Activated naive CD4-positive, alpha-beta T cell treated with anti-CD3 and anti-CD28 coated beads for 36 hours (primary cell): ENCODE results near the gene CYP21A2. TPM values are rescaled to one million over a fixed set of nuclear protein-coding genes. Genes with fewer than 3 reads are reported as not detected.
A peak's percentile ranks its signal among the peaks of the same experiment; 100 is the strongest.

ENCODE experiments used
- CTCF ChIA-PET: fragments of 350-600 bp; sonication (Branson Sonifier 250); formaldehyde crosslinking; loops from one replicate; lab custom pipeline; 2021; ENCODE audit warnings: antibody characterized with exemption; lab: Charles Lee
- DNase-seq: peaks from one replicate; pipeline ENCODE4 v3.0.0-alpha.2; 2020
- H3K27ac Mint-ChIP-seq: one replicate; pipeline ENCODE4 v1.8.0; 2021; ENCODE audit warnings: mild to moderate bottlenecking, mixed read lengths
- H3K27me3 Mint-ChIP-seq: one replicate; pipeline ENCODE4 v1.8.0; 2021; ENCODE audit warnings: low read depth, mixed read lengths
- H3K36me3 Mint-ChIP-seq: one replicate; pipeline ENCODE4 v1.8.0; 2021; ENCODE audit warnings: low read depth, mixed read lengths
- H3K4me1 Mint-ChIP-seq: one replicate; pipeline ENCODE4 v1.8.0; 2021; ENCODE audit warnings: low read depth, mixed read lengths
- H3K4me3 Mint-ChIP-seq: one replicate; pipeline ENCODE4 v1.8.0; 2021; ENCODE audit warnings: mild to moderate bottlenecking, moderate library complexity, mixed read lengths
- H3K9me3 Mint-ChIP-seq: one replicate; pipeline ENCODE4 v1.8.0; 2021; ENCODE audit warnings: mixed read lengths
- intact Hi-C: fragments of 100-400 bp; cut with micrococcal nuclease; formaldehyde crosslinking; loops from one replicate; pipeline ENCODE4 v1.15.1; 2023
- total RNA-seq, 2 experiments: library from RNA; stranded (reverse); gene quantifications; one replicate each; pipeline ENCODE4 v1.2.3, GENCODE V29; 2021

CYP21A2 gene
- total RNA-seq, 2 experiments from 2014 or later = 0.19 TPM; not detected in 1

- CTCF ChIA-PET = interaction anchor here (0.6 kb wide), 1 partner anchor 522 kb away, joined by 3 read pairs; no protein-coding TSS in a partner anchor
- H3K27me3 Mint-ChIP-seq = peaks cover 17% of the 10 kb centered on the region
- H3K9me3 Mint-ChIP-seq = no peaks in the 10 kb centered on the region
- no peak overlapping the region for H3K27ac Mint-ChIP-seq
- H3K4me1 Mint-ChIP-seq = peaks cover 8% of the 10 kb centered on the region
- H3K4me3 Mint-ChIP-seq = no peak overlapping the region
- intact Hi-C loops = no loop called here
- H3K36me3 Mint-ChIP-seq = no peaks in the 10 kb centered on the region
- no peak for DNase-seq
Measured at GRCh38 chr6:32082478-32082877, 44.3 kb downstream of the CYP21A2 start.

- DNase-seq = no peak
- CTCF ChIA-PET = interaction anchor here (0.6 kb wide), 2 partner anchors 522 to 1230 kb away, joined by 3 to 5 read pairs; no protein-coding TSS in a partner anchor
- Mint-ChIP-seq H3K9me3 (no peaks in the 10 kb centered on the region), H3K36me3 (no peaks in the 10 kb centered on the region), H3K27me3 (peaks cover 17% of the 10 kb centered on the region), H3K4me3 (no peak overlapping the region), H3K4me1 (peaks cover 8% of the 10 kb centered on the region), H3K27ac (no peak overlapping the region)
- intact Hi-C loops = no loop called here
Measured at GRCh38 chr6:32082935-32083334, 44.7 kb downstream of the CYP21A2 start.

- Mint-ChIP-seq H3K4me1 (peaks cover 8% of the 10 kb centered on the region), H3K9me3 (no peaks in the 10 kb centered on the region), H3K27ac (no peak overlapping the region), H3K36me3 (no peaks in the 10 kb centered on the region), H3K27me3 (peaks cover 17% of the 10 kb centered on the region), H3K4me3 (no peak overlapping the region)
- CTCF ChIA-PET = interaction anchor here (0.6 to 1.4 kb wide), 3 partner anchors 9 to 1231 kb away, joined by 3 to 5 read pairs (median 4); no protein-coding TSS in a partner anchor
- DNase-seq = no peak
- intact Hi-C loops = no loop called here
Measured at GRCh38 chr6:32083812-32084768, 45.9 kb downstream of the CYP21A2 start.

- no peak for DNase-seq
- intact Hi-C loops = no loop called here
- H3K27me3 Mint-ChIP-seq = peaks cover 17% of the 10 kb centered on the region
- H3K9me3 Mint-ChIP-seq = no peaks in the 10 kb centered on the region
- H3K4me1 Mint-ChIP-seq = peaks cover 8% of the 10 kb centered on the region
- H3K4me3 Mint-ChIP-seq = no peak overlapping the region
- CTCF ChIA-PET = interaction anchor here (1.4 kb wide), 1 partner anchor 10 kb away, joined by 4 read pairs; no protein-coding TSS in a partner anchor
- H3K27ac Mint-ChIP-seq = no peak overlapping the region
- H3K36me3 Mint-ChIP-seq = no peaks in the 10 kb centered on the region
Measured at GRCh38 chr6:32084780-32085179, 46.6 kb downstream of the CYP21A2 start.

GRCh38 chr6:32085759-32086459 lies 47.7 kb downstream of the CYP21A2 start:
- no peak overlapping the region for H3K27ac Mint-ChIP-seq
- H3K4me1 Mint-ChIP-seq = peaks cover 8% of the 10 kb centered on the region
- intact Hi-C loops = no loop called here
- no peak for DNase-seq
- H3K27me3 Mint-ChIP-seq = peaks cover 17% of the 10 kb centered on the region
- no peak overlapping the region for H3K4me3 Mint-ChIP-seq
- H3K36me3 Mint-ChIP-seq = no peaks in the 10 kb centered on the region
- no peaks in the 10 kb centered on the region for H3K9me3 Mint-ChIP-seq
- CTCF ChIA-PET = interaction anchor here (0.7 kb wide), 1 partner anchor 112 kb away, joined by 3 read pairs; no protein-coding TSS in a partner anchor

GRCh38 chr6:32086661-32087573 lies 48.7 kb downstream of the CYP21A2 start:
- H3K4me3 Mint-ChIP-seq = no peak overlapping the region
- intact Hi-C loops = loop anchor here (1.0 kb wide), 1 partner anchor 67 kb away; the partner anchor contains the start of gene PPT2
- CTCF ChIA-PET = interaction anchor here (0.6 to 2.1 kb wide), 2 partner anchors 30 to 211 kb away, joined by 3 to 4 read pairs; no protein-coding TSS in a partner anchor
- H3K27ac Mint-ChIP-seq = no peak overlapping the region
- peaks cover 17% of the 10 kb centered on the region for H3K27me3 Mint-ChIP-seq
- DNase-seq = peak; percentile 29
- H3K9me3 Mint-ChIP-seq = no peaks in the 10 kb centered on the region
- H3K4me1 Mint-ChIP-seq = peaks cover 8% of the 10 kb centered on the region
- no peaks in the 10 kb centered on the region for H3K36me3 Mint-ChIP-seq

GRCh38 chr6:32087574-32088486 lies 49.6 kb downstream of the CYP21A2 start:
- DNase-seq = peak; percentile 89
- H3K36me3 Mint-ChIP-seq = no peaks in the 10 kb centered on the region
- peaks cover 17% of the 10 kb centered on the region for H3K27me3 Mint-ChIP-seq
- peaks cover 8% of the 10 kb centered on the region for H3K4me1 Mint-ChIP-seq
- no peaks in the 10 kb centered on the region for H3K9me3 Mint-ChIP-seq
- no peak overlapping the region for H3K4me3 Mint-ChIP-seq
- intact Hi-C loops = loop anchor here (1.0 kb wide), 1 partner anchor 66 kb away; the partner anchor contains the start of gene PPT2
- CTCF ChIA-PET = interaction anchor here (0.6 to 2.1 kb wide), 3 partner anchors 30 to 212 kb away, joined by 3 to 4 read pairs (median 3); no protein-coding TSS in a partner anchor
- H3K27ac Mint-ChIP-seq = no peak overlapping the region

GRCh38 chr6:32088487-32089049 lies 50.4 kb downstream of the CYP21A2 start:
- Mint-ChIP-seq H3K36me3 (no peaks in the 10 kb centered on the region), H3K9me3 (no peaks in the 10 kb centered on the region), H3K27me3 (peaks cover 22% of the 10 kb centered on the region), H3K27ac (no peak overlapping the region), H3K4me3 (no peak overlapping the region), H3K4me1 (peaks cover 8% of the 10 kb centered on the region)
- DNase-seq = no peak
- CTCF ChIA-PET = interaction anchor here (1.3 to 2.1 kb wide), 2 partner anchors 29 to 30 kb away, joined by 3 to 4 read pairs; no protein-coding TSS in a partner anchor
- intact Hi-C loops = no loop called here

- Mint-ChIP-seq H3K27ac (no peak overlapping the region), H3K9me3 (no peaks in the 10 kb centered on the region), H3K4me1 (peaks cover 8% of the 10 kb centered on the region), H3K4me3 (no peak overlapping the region), H3K36me3 (no peaks in the 10 kb centered on the region), H3K27me3 (peaks cover 19% of the 10 kb centered on the region)
- intact Hi-C loops = no loop called here
- DNase-seq = no peak
- CTCF ChIA-PET = interaction anchor here (0.7 to 2.1 kb wide), 3 partner anchors 14 to 30 kb away, joined by 3 to 4 read pairs (median 3); no protein-coding TSS in a partner anchor
Measured at GRCh38 chr6:32089082-32089828, 51.0 kb downstream of the CYP21A2 start.
